Endothelial cell of umbilical vein (primary cell): Measurements from ENCODE around the gene RRP1. TPM values are rescaled to one million over a fixed set of nuclear protein-coding genes. Genes with fewer than 3 reads are reported as not detected.

Experiments
- BruUV-seq: library from RNA; stranded (reverse); fragments of 400-500 nt; replicated peaks from 2 replicates; lab custom pipeline; 2021; lab: Mats Ljungman, UMichigan
- CTCF ChIA-PET: fragments of 300-600, 350-600 bp; sonication (Branson Sonifier 250); formaldehyde crosslinking; loops from one replicate; lab custom pipeline; 2021; ENCODE audit warnings: antibody characterized with exemption, inconsistent platforms; lab: Charles Lee
- POLR2A ChIA-PET: fragments of 300-600, 350-600 bp; sonication (Branson Sonifier 250); formaldehyde crosslinking; loops from one replicate; lab custom pipeline; 2021; ENCODE audit warnings: antibody characterized with exemption, inconsistent platforms; lab: Charles Lee
- DNase-seq: peaks from one replicate; pipeline ENCODE4 v3.0.0-alpha.2; 2011; ENCODE audit warnings: low read depth, low spot score
- FAIRE-seq: peaks from 2 replicates; lab custom pipeline; 2011; peaks lifted over from hg19 to GRCh38; lab: Jason Lieb, UNC
- H2AFZ ChIP-seq: 2 replicates; pipeline ENCODE4 v1.6.0; 2012; ENCODE audit warnings: low read depth, low read length, control low read depth, inconsistent platforms
- H3K27ac ChIP-seq: 2 replicates; pipeline ENCODE4 v1.5.1; 2011; ENCODE audit warnings: low read depth, mild to moderate bottlenecking, control low read depth, low read length, moderate library complexity; ENCODE audit not compliant: insufficient read depth
- H3K27me3 ChIP-seq, 2 experiments: 2 replicates each; pipeline versions ENCODE4 v1.6.0 to v1.6.1; 2011; ENCODE audit warnings: low read length in 2 of 2, mixed read lengths in 1 of 2; ENCODE audit not compliant: control insufficient read depth in 2 of 2, insufficient read depth in 2 of 2
- H3K36me3 ChIP-seq, 2 experiments: 2 replicates in 1 of 2; 3 replicates in 1 of 2; pipeline ENCODE4 v1.5.1; 2011; ENCODE audit warnings: low read length in 2 of 2, mild to moderate bottlenecking in 1 of 2, moderate library complexity in 1 of 2; ENCODE audit not compliant: control insufficient read depth in 2 of 2, insufficient read depth in 2 of 2; ENCODE audit errors: extremely low read depth in 1 of 2
- H3K4me1 ChIP-seq: 3 replicates; pipeline ENCODE4 v1.5.1; 2011; ENCODE audit warnings: mild to moderate bottlenecking, low read length; ENCODE audit not compliant: control insufficient read depth, insufficient read depth; ENCODE audit errors: extremely low read depth
- H3K4me2 ChIP-seq: 2 replicates; pipeline ENCODE4 v1.6.1; 2011; ENCODE audit warnings: low read length, control low read depth, mixed read lengths; ENCODE audit not compliant: insufficient read depth
- H3K4me3 ChIP-seq, 3 experiments: fragments of 200-600 bp in 1 of 3; sonication (generic), shearing (Covaris generic) in 1 of 3; replicated peaks in 1 of 3; 2 replicates each; pipeline ENCODE4 v1.5.1; 2011 to 2016; ENCODE audit warnings: control low read depth in 3 of 3, low read length in 3 of 3, mild to moderate bottlenecking in 2 of 3, inconsistent platforms in 1 of 3, low read depth in 1 of 3, moderate library complexity in 1 of 3; ENCODE audit not compliant: insufficient read depth in 1 of 3
- H3K79me2 ChIP-seq: 2 replicates; pipeline ENCODE4 v1.6.0; 2012; ENCODE audit warnings: low read length, inconsistent platforms; ENCODE audit not compliant: control insufficient read depth, insufficient read depth
- H3K9ac ChIP-seq: replicated peaks from 2 replicates; pipeline ENCODE3; 2011; ENCODE audit warnings: low read length, control low read depth; ENCODE audit not compliant: insufficient read depth; ENCODE audit errors: extremely low read depth
- H3K9me1 ChIP-seq: replicated peaks from 3 replicates; pipeline ENCODE4 v1.6.0; 2011; ENCODE audit warnings: mild to moderate bottlenecking, low read length; ENCODE audit not compliant: control insufficient read depth, insufficient read depth; ENCODE audit errors: extremely low read depth
- H3K9me3 ChIP-seq: replicated peaks from 2 replicates; pipeline ENCODE4 v1.5.1; 2012; ENCODE audit warnings: low read length, inconsistent platforms; ENCODE audit not compliant: control insufficient read depth, insufficient read depth
- H4K20me1 ChIP-seq: replicated peaks from 2 replicates; pipeline ENCODE3; 2011; ENCODE audit warnings: mild to moderate bottlenecking, low read length; ENCODE audit not compliant: control insufficient read depth, insufficient read depth; ENCODE audit errors: extremely low read depth
- GATA2 ChIP-seq: IDR thresholded peaks from 2 replicates; pipeline ENCODE4 v1.7.0; 2011; ENCODE audit warnings: low read depth, mild to moderate bottlenecking, moderate library complexity, mixed read lengths, low read length; ENCODE audit not compliant: insufficient read length, insufficient read depth
- dilution Hi-C: fragments of 300-500 bp; cut with MboI; formaldehyde crosslinking; loops from one replicate; pipeline ENCODE4 v1.15.0; 2019; ENCODE audit warnings: low sequenced_read_pairs; ENCODE audit not compliant: extremely low pct_ligation_motif_present
- intact Hi-C: fragments of 100-400 bp; cut with micrococcal nuclease; formaldehyde crosslinking; loops from one replicate; pipeline ENCODE4 v1.10.0; 2022
- polyA plus RNA-seq, 4 experiments: library from polyadenylated mRNA; depleted of rRNA in 3 of 4; stranded (reverse) in 3 of 4; unstranded in 1 of 4; fragments of >200 nt; gene quantifications; 2 replicates each; pipeline versions ENCODE4 v1.2.1 to v1.2.3, GENCODE V29; 2011 to 2012; ENCODE audit warnings: missing spikeins in 1 of 4
- total RNA-seq: library from RNA; stranded (reverse); gene quantifications from 2 replicates; pipeline ENCODE4 v1.2.3, GENCODE V29; 2021
- TF ChIP-seq, protein P1 (sequence below), 2 donors: IDR thresholded peaks; 1 replicate in 1 of 2; 2 replicates in 1 of 2; pipeline ENCODE4 v1.5.1; 2011; ENCODE audit warnings: low read length in 2 of 2, mild to moderate bottlenecking in 2 of 2, moderate library complexity in 2 of 2, control low read depth in 1 of 2, inconsistent platforms in 1 of 2, low read depth in 1 of 2; ENCODE audit not compliant: insufficient read depth in 1 of 2; ENCODE audit errors: extremely low read depth in 1 of 2
- TF ChIP-seq, protein P2 (sequence below): IDR thresholded peaks from 2 replicates; pipeline ENCODE4 v1.6.1; 2011; ENCODE audit not compliant: insufficient read depth, insufficient read length

RRP1 gene
- total and polyA plus RNA-seq, 2 donors (not counting 3 experiments of a cell fraction or from before 2014, with no cell fraction given), result 15.2 to 36.3 TPM

DNA sequence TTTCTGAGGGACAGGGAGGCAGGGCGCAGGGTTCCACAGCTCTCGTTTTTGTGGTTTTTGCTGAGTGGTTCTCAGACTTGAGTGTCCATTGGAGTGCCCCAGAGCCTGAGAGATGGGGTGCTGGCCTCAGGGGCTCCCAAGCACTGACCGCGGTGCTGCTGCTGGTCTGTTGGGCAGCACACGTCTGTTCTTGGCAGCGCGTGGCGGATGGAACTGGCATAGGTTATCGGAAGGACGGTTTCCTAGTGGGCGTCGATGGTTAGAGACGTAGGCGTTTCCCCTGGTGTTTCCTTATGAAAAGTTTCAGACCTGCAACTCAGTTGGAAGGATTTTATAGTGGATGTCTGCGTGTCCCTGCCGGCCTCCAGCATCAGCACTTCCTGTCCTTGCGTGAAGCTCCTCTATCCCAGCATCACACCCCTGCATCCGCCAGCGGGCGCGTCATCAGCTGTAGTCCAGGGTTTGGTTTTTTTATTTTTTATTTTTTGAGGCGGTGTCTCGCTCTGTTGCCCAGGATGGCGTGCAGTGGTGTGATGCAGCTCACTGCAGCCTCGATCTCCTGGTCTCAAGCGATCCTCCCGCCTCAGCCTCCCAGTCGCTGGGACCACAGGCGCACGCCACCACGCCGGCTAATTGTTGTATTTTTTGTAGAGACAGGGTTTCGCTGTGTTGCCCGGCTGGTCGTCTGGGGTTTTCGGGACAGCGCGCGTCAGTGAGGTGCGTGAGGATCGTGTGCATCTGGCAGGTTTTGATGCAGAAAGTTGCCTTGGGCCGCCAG lies 11.8 kb downstream of the RRP1 start:
- Histone ChIP-seq H3K9me1 (no peaks in the 10 kb centered on the region), H3K27me3 (no peaks in the 10 kb centered on the region), H3K4me3 (no peak overlapping the region), H3K79me2 (no peaks in the 10 kb centered on the region), H3K36me3 (peaks cover 7 to 64% of the 10 kb centered on the region in 2 experiments), H2AFZ (no peak overlapping the region), H3K27ac (no peak overlapping the region), H3K4me1 (no peaks in the 10 kb centered on the region), H3K9ac (no peak overlapping the region), H4K20me1 (no peaks in the 10 kb centered on the region), H3K4me2 (no peak overlapping the region), H3K9me3 (no peaks in the 10 kb centered on the region)
- TF ChIP-seq, protein P1, sequence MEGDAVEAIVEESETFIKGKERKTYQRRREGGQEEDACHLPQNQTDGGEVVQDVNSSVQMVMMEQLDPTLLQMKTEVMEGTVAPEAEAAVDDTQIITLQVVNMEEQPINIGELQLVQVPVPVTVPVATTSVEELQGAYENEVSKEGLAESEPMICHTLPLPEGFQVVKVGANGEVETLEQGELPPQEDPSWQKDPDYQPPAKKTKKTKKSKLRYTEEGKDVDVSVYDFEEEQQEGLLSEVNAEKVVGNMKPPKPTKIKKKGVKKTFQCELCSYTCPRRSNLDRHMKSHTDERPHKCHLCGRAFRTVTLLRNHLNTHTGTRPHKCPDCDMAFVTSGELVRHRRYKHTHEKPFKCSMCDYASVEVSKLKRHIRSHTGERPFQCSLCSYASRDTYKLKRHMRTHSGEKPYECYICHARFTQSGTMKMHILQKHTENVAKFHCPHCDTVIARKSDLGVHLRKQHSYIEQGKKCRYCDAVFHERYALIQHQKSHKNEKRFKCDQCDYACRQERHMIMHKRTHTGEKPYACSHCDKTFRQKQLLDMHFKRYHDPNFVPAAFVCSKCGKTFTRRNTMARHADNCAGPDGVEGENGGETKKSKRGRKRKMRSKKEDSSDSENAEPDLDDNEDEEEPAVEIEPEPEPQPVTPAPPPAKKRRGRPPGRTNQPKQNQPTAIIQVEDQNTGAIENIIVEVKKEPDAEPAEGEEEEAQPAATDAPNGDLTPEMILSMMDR (IDR thresholded peaks at IDR 0.05; ENCODE audit: extremely low read depth in 1 of 2, insufficient read depth in 1 of 2, low read depth in 1 of 2, low read length in 2 of 2), result no peak
- TF ChIP-seq GATA2, result no peak
- TF ChIP-seq, protein P2, sequence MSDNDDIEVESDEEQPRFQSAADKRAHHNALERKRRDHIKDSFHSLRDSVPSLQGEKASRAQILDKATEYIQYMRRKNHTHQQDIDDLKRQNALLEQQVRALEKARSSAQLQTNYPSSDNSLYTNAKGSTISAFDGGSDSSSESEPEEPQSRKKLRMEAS, result no peak
- intact Hi-C loops, result no loop called here
- POLR2A ChIA-PET, result no interaction called here
- no peak for FAIRE-seq
- CTCF ChIA-PET, result interaction anchor here (1.8 kb wide), 1 partner anchor 11 kb away, joined by 4 read pairs; the partner anchor contains the start of gene RRP1
- DNase-seq, result no peak
- dilution Hi-C loops, result no loop called here
- BruUV-seq, result no TSS peak
